Immature natural killer cell (primary cell): ENCODE measurements around the gene FBXO41. TPM values are rescaled to one million over a fixed set of nuclear protein-coding genes. Genes with fewer than 3 reads are reported as not detected.

Experiments used
- DNase-seq, 3 donors: peaks; one replicate each; pipeline ENCODE4 v3.0.0; 2022; ENCODE audit warnings: mixed read lengths in 1 of 3
- H3K27ac Mint-ChIP-seq, 6 donors: one replicate each; pipeline ENCODE4 v1.8.0; 2020; ENCODE audit warnings: mixed read lengths in 6 of 6, mild to moderate bottlenecking in 5 of 6, inconsistent platforms in 4 of 6, moderate library complexity in 3 of 6
- H3K27me3 Mint-ChIP-seq, 3 donors: one replicate each; pipeline ENCODE4 v1.8.0; 2020 to 2021; ENCODE audit warnings: low read depth in 3 of 3, mild to moderate bottlenecking in 3 of 3, mixed read lengths in 3 of 3, moderate library complexity in 3 of 3, inconsistent platforms in 1 of 3
- H3K36me3 Mint-ChIP-seq, 3 donors: one replicate each; pipeline ENCODE4 v1.8.0; 2020; ENCODE audit warnings: mixed read lengths in 3 of 3, inconsistent platforms in 2 of 3, mild to moderate bottlenecking in 2 of 3
- H3K4me1 Mint-ChIP-seq, 2 donors: one replicate each; pipeline ENCODE4 v1.8.0; 2020; ENCODE audit warnings: inconsistent platforms in 2 of 2, mild to moderate bottlenecking in 2 of 2, mixed read lengths in 2 of 2, moderate library complexity in 1 of 2
- H3K4me3 Mint-ChIP-seq, 5 donors: one replicate each; pipeline ENCODE4 v1.8.0; 2020; ENCODE audit warnings: mild to moderate bottlenecking in 5 of 5, mixed read lengths in 5 of 5, inconsistent platforms in 3 of 5, moderate library complexity in 3 of 5
- H3K9me3 Mint-ChIP-seq, 6 donors: one replicate each; pipeline ENCODE4 v1.8.0; 2020; ENCODE audit warnings: mild to moderate bottlenecking in 6 of 6, mixed read lengths in 6 of 6, inconsistent platforms in 4 of 6, moderate library complexity in 3 of 6
- polyA plus RNA-seq, 3 donors: library from polyadenylated mRNA; unstranded; fragments of 300-500 nt; fragmentation: Illumina TruSeq; gene quantifications; one replicate each; pipeline ENCODE4 v1.2.3, GENCODE V29; 2021

FBXO41 gene
- polyA plus RNA-seq, 3 donors from 2014 or later, result 0.40 to 1.2 TPM; not detected in 1

DNA sequence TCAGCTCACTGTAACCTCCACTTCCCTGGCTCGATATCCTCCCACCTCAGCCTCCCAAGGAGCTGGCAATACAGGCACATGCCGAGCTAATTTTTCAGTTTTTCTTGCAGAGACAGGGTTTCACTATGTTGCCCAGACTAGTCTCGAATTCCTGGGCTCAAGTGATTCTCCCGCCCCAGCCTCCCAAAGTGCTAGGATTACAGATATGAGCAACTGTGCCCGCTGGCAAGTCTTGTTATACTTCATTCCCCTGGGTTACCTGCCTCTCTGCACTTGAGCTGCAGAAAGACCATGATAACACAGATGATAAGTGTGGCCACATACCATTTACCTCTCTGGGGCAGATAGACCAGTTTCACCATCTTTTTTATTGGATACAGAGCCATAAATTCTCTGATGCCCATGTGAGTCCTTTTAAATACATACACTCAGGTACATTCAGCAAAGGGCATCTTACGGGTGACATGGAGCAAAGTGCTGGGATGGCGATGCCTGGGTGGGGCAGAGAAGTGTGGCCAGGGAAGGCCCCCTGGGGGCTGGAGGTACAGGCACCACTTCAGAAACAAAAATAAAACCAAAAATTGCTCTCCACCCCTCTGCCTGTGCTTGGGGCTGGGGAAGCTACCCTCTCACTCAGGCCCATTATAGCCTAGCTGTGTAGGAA, 29.8 kb downstream of the FBXO41 start:
- DNase-seq, result no peak
- Mint-ChIP-seq H3K36me3 (peaks cover 20 to 32% (median 21%) of the 10 kb centered on the region in 3 donors), H3K27ac (no peak overlapping the region), H3K4me1 (no peaks in the 10 kb centered on the region), H3K27me3 (peaks cover 0 to 4% (median 0%) of the 10 kb centered on the region in 3 donors), H3K4me3 (no peak overlapping the region), H3K9me3 (no peaks in the 10 kb centered on the region)

DNA sequence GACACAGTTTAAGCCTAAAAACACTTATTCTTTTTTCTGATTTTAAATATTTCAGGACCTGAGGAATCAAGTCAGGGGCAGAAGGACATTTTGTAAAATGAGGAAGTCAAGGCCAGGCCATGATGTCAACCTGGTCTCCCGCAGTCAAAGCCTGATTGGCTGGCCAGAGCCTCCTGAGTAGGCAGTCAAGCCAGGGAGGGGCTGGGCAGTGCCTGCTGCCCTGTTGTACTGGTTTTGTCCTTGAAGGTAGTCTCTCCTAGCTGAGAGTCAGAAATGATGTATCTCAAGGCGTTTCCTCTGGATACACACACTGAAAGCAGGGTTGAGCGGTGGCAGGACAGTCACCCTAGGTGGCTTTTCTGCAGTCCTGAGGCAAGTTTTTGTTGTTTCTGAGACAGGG, 30.4 kb downstream of the FBXO41 start:
- Mint-ChIP-seq H3K36me3 (peaks cover 22 to 37% (median 23%) of the 10 kb centered on the region in 3 donors), H3K27ac (no peak overlapping the region), H3K4me3 (no peak overlapping the region), H3K4me1 (no peaks in the 10 kb centered on the region), H3K27me3 (peaks cover 0 to 4% (median 0%) of the 10 kb centered on the region in 3 donors), H3K9me3 (no peaks in the 10 kb centered on the region)
- no peak for DNase-seq

- H3K4me3 Mint-ChIP-seq, result no peak overlapping the region
- peak overlapping the region in 2 of 6 donors; percentile 16 to 36 for H3K27ac Mint-ChIP-seq
- H3K27me3 Mint-ChIP-seq, result peaks cover 0 to 4% (median 0%) of the 10 kb centered on the region in 3 donors
- no peaks in the 10 kb centered on the region for H3K4me1 Mint-ChIP-seq
- peaks cover 22 to 41% (median 27%) of the 10 kb centered on the region in 3 donors for H3K36me3 Mint-ChIP-seq
- H3K9me3 Mint-ChIP-seq, result no peaks in the 10 kb centered on the region
- DNase-seq, result no peak
Observed at GRCh38 chr2:73253400-73253799, 30.9 kb downstream of the FBXO41 start.

- peaks cover 25 to 44% (median 27%) of the 10 kb centered on the region in 3 donors for H3K36me3 Mint-ChIP-seq
- no peaks in the 10 kb centered on the region for H3K4me1 Mint-ChIP-seq
- no peak for DNase-seq
- H3K27ac Mint-ChIP-seq, result peak overlapping the region in 1 of 6 donors; percentile 16
- H3K27me3 Mint-ChIP-seq, result peaks cover 0 to 4% (median 0%) of the 10 kb centered on the region in 3 donors
- no peaks in the 10 kb centered on the region for H3K9me3 Mint-ChIP-seq
- H3K4me3 Mint-ChIP-seq, result no peak overlapping the region
Observed at GRCh38 chr2:73252238-73253027, 31.8 kb downstream of the FBXO41 start.

- Mint-ChIP-seq H3K27me3 (peaks cover 0 to 4% (median 0%) of the 10 kb centered on the region in 3 donors), H3K4me3 (no peak overlapping the region), H3K36me3 (peaks cover 34 to 56% (median 37%) of the 10 kb centered on the region in 3 donors), H3K4me1 (peaks cover 0 to 3% of the 10 kb centered on the region in 2 donors), H3K27ac (peak overlapping the region in 1 of 6 donors; percentile 58), H3K9me3 (no peaks in the 10 kb centered on the region)
- DNase-seq, result no peak
Observed at GRCh38 chr2:73250872-73251846, 33.1 kb downstream of the FBXO41 start.

DNA sequence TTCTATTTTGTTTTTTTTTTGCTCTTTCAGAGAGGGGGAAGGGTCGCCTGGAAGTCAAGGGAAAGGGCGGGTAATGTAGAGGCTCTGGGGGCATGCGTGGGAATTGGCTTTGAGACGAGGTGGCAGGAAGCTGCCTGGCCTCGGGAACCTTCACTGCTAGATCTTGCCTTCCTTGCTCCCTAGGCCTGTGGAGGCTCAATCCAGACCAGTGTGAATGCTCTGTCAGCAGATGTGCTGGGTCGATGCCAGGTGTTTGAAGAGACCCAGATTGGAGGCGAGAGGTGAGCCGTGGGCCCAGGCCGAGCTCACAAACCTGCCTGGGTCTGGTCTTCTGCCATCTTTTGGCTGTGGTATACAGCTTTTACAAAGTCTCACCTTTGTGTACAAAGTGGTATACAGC, 34.6 kb downstream of the FBXO41 start:
- H3K4me3 Mint-ChIP-seq, result no peak overlapping the region
- no peak for DNase-seq
- peaks cover 0 to 9% of the 10 kb centered on the region in 2 donors for H3K4me1 Mint-ChIP-seq
- H3K36me3 Mint-ChIP-seq, result peaks cover 44 to 66% (median 44%) of the 10 kb centered on the region in 3 donors
- peak overlapping the region in 1 of 6 donors; percentile 48 for H3K27ac Mint-ChIP-seq
- no peaks in the 10 kb centered on the region for H3K9me3 Mint-ChIP-seq
- H3K27me3 Mint-ChIP-seq, result peaks cover 0 to 4% (median 0%) of the 10 kb centered on the region in 3 donors

- peak overlapping the region in 2 of 6 donors; percentile 6 to 8 for H3K27ac Mint-ChIP-seq
- H3K27me3 Mint-ChIP-seq, result peaks cover 0 to 4% (median 0%) of the 10 kb centered on the region in 3 donors
- peaks cover 35 to 59% (median 41%) of the 10 kb centered on the region in 3 donors for H3K36me3 Mint-ChIP-seq
- H3K4me3 Mint-ChIP-seq, result no peak overlapping the region
- H3K9me3 Mint-ChIP-seq, result no peaks in the 10 kb centered on the region
- H3K4me1 Mint-ChIP-seq, result peaks cover 0 to 14% of the 10 kb centered on the region in 2 donors
- no peak for DNase-seq
Observed at GRCh38 chr2:73246850-73247249, 37.4 kb downstream of the FBXO41 start.

GRCh38 chr2:73244580-73244979, 39.7 kb downstream of the FBXO41 start:
- peaks cover 0 to 25% of the 10 kb centered on the region in 2 donors for H3K4me1 Mint-ChIP-seq
- H3K27me3 Mint-ChIP-seq, result no peaks in the 10 kb centered on the region
- no peak overlapping the region for H3K27ac Mint-ChIP-seq
- no peak for DNase-seq
- H3K4me3 Mint-ChIP-seq, result no peak overlapping the region
- H3K36me3 Mint-ChIP-seq, result peaks cover 28 to 50% (median 31%) of the 10 kb centered on the region in 3 donors
- no peaks in the 10 kb centered on the region for H3K9me3 Mint-ChIP-seq

GRCh38 chr2:73243884-73244570, 40.3 kb downstream of the FBXO41 start:
- peaks cover 0 to 30% of the 10 kb centered on the region in 2 donors for H3K4me1 Mint-ChIP-seq
- no peak overlapping the region for H3K27ac Mint-ChIP-seq
- DNase-seq, result no peak
- H3K4me3 Mint-ChIP-seq, result no peak overlapping the region
- H3K36me3 Mint-ChIP-seq, result peaks cover 25 to 44% (median 29%) of the 10 kb centered on the region in 3 donors
- H3K9me3 Mint-ChIP-seq, result no peaks in the 10 kb centered on the region
- H3K27me3 Mint-ChIP-seq, result no peaks in the 10 kb centered on the region

DNA sequence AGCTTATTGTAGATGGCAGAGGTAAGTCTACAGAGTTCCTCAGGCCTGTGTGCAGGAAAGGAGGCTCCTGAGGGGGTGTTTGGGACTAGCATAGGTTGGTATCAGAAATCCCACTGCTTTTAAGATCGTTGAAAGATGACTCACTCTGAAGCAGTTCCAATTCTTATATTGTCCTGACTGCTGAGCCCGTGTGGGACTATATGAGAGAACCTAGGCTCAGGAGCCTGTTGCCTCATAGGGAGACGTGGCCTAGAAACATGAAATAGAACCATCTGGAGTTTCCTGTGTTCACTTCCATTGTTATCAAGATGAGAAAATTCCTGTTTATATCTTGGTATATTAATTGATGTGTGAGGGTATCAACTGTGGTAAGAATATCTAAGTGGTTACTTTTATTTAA, 44.5 kb downstream of the FBXO41 start:
- Mint-ChIP-seq H3K27ac (no peak overlapping the region), H3K27me3 (no peaks in the 10 kb centered on the region), H3K4me3 (no peak overlapping the region), H3K4me1 (peaks cover 31 to 57% of the 10 kb centered on the region in 2 donors), H3K36me3 (peaks cover 4 to 15% (median 7%) of the 10 kb centered on the region in 3 donors), H3K9me3 (no peaks in the 10 kb centered on the region)
- DNase-seq, result no peak

GRCh38 chr2:73238976-73239375, 45.3 kb downstream of the FBXO41 start:
- Mint-ChIP-seq H3K27ac (no peak overlapping the region), H3K36me3 (peaks cover 0 to 10% (median 3%) of the 10 kb centered on the region in 3 donors), H3K4me3 (no peak overlapping the region), H3K4me1 (peaks cover 35 to 61% of the 10 kb centered on the region in 2 donors), H3K9me3 (no peaks in the 10 kb centered on the region), H3K27me3 (peaks cover 0 to 2% (median under 1%) of the 10 kb centered on the region in 3 donors)
- DNase-seq, result no peak

- Mint-ChIP-seq H3K27me3 (peaks cover 2 to 8% (median 6%) of the 10 kb centered on the region in 3 donors), H3K9me3 (no peaks in the 10 kb centered on the region), H3K27ac (peak overlapping the region in 2 of 6 donors; percentile 2 to 35), H3K4me1 (peaks cover 38 to 59% of the 10 kb centered on the region in 2 donors), H3K36me3 (peaks cover 0 to 9% (median 2%) of the 10 kb centered on the region in 3 donors), H3K4me3 (no peak overlapping the region)
- DNase-seq, result no peak
Observed at GRCh38 chr2:73238149-73238548, 46.1 kb downstream of the FBXO41 start.

DNA sequence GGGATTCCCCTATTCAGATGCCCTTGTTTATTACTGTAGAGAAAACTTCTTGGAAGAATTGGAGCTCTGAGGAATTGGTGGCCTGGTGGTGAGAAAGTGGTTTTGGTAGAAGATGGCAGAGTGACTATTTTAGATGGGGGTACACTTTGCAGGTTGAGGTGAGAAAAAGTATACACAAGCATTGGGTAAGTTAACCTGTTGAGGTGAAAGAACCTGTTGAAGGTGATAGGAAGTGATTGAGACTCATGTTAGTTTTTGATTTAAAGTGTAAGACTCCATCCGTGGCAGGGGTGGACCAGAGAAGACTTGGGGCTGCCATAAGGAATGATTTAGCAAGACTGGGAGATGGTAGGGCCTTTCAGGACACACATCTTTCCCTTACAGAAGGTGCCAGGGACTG, 47.1 kb downstream of the FBXO41 start:
- Mint-ChIP-seq H3K4me3 (no peak overlapping the region), H3K9me3 (no peaks in the 10 kb centered on the region), H3K4me1 (peaks cover 43 to 63% of the 10 kb centered on the region in 2 donors)

More for the DNA sequence above, 47.1 kb downstream of the FBXO41 start:
- Mint-ChIP-seq H3K27me3 (peaks cover 8 to 10% (median 8%) of the 10 kb centered on the region in 3 donors), H3K27ac (peak overlapping the region; percentile 1 to 77 (median 34)), H3K36me3 (peaks cover 0 to 4% (median 0%) of the 10 kb centered on the region in 3 donors)
- DNase-seq, result no peak
